COLO668 (cell line): ENCODE data around the gene TMEM164.

Source experiments
- DNase-seq: peaks from one replicate; lab custom pipeline; 2025; ENCODE audit not compliant: unreplicated experiment; lab: John Stamatoyannopoulos, UW

The TMEM164 gene

DNA sequence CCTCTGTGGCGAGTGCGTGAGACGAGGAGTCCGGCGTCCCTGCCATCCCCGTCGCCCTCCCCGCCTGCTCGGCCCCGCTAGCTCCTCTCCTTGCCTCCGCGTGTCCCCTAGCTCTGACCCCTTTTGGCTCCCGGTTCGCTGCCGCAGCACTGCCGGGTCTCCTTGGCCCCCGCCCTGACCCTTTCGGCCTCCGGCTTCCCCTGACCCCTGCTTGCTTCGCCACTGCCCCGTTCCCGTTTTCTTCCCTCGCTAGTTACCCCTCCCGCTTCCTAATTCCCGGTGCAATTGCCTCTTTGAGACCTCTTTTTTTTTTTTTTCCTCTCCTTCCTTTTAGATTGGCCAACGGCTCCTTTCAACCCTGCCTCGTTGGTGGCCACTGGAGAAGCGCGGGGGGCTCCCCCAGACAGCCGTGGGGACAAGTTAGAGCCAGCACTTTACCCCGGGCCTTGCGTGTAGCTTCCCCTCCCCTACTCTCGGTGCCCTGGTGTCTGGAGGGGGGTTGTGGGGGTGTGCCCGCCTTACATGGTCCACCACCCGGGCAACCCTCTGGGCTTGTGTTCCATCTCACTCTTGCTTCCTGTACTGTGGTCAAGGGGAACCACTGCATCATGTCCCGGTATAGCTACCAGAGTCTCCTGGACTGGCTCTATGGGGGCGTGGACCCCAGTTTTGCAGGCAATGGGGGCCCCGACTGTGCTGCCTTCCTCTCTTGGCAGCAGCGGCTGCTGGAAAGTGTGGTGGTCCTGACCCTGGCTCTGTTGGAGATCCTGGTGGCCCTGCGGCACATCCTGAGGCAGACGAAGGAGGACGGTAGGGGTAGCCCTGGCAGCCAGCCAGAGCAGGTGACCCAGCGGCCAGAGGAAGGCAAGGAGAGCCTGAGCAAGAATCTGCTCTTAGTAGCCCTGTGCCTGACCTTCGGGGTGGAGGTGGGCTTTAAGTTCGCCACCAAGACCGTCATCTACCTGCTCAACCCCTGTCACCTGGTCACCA, 548 bp downstream of the TMEM164 start:
- peak; percentile 41 for DNase-seq

GRCh38 chrX:110004215-110004614, 1.3 kb downstream of the TMEM164 start:
- peak; percentile 54 for DNase-seq

DNA sequence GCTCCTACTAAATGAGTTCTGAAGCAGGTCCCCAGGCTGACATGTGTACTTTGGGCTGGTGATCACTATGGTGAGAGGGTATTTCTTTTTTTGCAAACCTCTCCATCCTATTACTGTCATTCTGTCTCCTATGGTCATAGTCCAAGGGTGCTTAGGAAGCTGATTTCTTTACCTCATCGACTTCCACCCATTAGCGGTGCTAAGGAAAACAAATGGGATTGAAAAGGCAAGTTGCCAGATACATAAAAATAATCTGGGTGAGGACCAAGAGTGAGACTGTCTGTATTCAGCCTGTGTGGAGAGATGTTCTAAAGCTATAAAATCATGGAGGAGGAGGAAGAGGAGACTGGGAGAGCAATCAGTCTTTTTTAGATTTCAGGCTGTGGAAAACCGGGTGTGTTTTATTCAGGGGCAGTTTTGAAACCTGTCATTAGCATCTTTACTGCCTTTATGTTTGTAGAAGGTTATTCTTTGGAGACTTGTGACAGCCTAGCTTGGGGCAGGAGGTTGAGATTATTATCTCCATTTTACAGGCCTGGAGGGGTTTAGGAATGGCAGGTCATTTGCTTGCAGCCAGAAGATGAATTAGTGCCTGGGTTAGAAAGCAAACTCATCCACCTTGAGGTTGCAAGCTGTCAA, 1.9 kb downstream of the TMEM164 start:
- DNase-seq, result no peak

DNA sequence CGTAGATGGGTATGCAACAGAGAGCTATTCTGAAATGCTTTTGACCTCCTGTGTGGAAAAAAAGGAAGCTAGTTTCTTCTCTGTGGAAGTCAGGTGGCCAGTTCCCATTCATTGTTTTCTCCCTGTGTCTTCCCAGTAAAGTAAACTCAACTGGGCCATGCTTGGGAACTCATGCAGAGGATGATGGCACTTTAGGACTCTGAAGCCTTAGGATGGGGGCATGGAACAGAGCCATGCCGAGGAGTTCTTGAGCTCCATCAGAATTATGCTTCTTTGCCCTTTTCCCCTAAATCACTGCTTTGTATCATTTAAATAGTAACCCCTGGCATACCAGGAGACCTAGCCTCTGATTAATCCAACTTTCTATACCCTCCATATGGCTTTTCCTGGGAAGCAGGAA, 3.2 kb downstream of the TMEM164 start:
- DNase-seq, result no peak

DNA sequence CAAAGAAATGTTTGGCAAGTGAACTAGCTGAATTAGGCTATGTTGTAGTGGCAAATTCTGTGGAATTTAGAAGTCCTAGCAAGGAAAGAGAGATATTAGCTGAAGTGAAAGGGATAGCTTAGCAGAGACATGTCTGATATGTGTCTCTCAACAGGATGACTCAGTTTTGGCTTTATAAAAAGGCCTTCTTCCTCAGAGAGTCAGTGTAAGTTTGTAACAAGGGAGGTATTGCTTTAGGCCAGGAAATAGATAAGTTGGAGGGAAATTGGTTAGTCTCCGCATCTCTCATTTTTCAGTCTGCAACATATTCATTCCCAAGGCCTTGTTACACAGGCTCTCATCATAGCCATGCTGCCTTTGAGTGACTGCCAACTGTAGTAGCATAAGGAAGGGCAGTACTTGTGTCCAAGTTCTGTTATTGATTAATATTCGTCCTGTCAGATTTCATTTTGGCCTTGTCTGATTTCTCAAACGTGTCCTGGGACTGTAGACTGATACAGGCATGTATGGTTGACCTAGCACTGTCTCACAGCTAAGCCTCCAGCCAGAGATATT, 4.0 kb downstream of the TMEM164 start:
- no peak for DNase-seq

DNA sequence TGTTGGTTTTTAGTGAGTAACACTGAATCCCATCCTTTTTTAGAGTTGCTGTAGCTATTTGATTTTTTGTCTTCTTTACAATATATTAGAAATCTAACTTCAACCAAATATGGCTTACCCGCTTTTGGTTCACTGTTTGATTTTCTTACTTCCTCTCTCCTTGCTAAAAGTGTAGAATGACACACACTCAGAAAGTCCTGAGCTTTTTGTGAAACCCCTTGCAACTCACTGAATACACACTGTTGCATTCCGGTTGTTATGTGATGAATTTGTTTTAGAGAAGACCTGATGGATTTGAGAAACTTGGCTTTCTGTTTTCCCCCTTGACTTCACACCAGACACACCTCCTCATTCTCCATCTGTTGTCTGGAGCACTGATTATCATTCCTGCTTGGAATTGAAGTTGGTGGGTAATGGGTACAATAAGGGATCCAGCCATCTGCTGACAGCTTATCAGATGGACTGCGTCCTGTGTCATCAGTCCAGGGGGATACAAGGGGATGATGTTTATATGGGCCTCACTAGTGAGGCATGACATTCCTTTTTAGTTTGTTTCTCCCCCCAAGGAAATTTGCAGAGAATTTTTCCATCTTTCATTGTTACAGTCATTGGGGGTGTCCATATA, 5.2 kb downstream of the TMEM164 start:
- no peak for DNase-seq

DNA sequence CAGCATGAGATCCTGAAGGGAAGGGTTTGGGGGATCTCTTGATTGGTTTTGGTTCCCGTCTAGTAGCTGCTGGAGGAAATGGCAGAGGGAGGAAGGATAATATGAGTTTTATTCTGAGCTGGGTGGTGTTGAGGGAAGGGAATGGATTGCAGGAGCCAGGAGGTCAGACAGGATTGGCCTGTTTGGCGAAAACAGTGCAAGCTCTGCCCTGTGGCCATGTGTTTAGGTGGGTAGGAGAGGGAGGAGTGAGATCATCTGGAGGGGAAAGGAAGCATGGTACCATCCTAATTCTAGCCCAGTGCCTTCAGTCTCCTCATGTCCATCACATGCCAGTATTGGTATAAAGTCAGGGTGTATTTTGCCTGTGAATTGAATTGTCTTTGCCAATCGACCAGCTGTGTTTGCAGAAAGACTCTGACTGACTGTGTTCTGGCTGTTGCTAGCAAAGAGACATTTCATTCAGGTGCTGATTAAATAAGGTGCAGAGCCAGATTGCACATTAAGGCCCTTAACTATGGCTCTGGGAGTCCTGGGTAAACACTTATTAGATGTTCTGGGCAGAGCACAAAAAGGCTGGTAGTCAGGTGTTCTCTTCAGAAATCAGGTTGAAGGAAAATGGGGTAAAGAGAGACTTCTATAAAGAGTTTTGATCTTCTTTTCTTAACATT, 10.0 kb downstream of the TMEM164 start:
- DNase-seq, result peak; percentile 34

DNA sequence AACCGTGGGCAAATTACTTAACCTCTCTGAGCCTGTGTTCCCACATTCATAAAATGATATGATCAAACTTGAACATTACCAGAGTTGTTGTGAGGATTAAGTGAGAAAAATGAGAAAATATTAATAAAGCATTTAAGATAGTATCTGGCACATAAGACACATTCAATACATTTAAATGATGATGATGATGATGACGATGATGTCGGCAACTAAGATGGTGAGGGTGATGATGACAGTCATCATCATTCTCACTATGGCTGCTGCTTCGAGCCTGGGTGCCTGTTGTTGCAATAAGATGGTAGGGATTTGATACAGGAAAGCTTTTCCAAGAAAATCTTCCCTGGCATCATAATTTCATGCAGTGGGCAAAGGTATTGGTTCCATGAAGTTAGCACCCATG, 11.1 kb downstream of the TMEM164 start:
- DNase-seq, result no peak

DNA sequence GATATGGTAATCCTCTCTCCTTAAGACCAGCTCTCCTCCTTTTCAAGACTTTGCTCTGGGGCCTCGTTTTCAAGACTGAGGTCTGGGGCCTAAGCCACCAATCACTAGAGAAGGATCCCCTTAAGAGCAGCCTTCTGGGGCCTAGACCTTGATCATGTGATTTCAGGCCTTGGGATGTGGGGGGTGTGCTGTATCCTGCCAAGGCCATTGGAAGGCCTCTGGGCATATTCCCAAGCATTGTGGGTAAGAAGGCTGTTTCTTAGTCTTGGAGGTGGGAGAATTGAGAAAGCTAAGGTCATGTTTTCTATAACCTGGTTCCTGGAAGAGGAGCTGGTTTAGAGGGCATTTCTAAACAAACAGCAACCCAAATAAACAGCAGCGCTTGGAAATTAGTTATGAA, 12.1 kb downstream of the TMEM164 start:
- DNase-seq, result no peak

GRCh38 chrX:110015915-110016314, 13.0 kb downstream of the TMEM164 start:
- no peak for DNase-seq

GRCh38 chrX:110020536-110020935, 17.6 kb downstream of the TMEM164 start:
- DNase-seq, result no peak

DNA sequence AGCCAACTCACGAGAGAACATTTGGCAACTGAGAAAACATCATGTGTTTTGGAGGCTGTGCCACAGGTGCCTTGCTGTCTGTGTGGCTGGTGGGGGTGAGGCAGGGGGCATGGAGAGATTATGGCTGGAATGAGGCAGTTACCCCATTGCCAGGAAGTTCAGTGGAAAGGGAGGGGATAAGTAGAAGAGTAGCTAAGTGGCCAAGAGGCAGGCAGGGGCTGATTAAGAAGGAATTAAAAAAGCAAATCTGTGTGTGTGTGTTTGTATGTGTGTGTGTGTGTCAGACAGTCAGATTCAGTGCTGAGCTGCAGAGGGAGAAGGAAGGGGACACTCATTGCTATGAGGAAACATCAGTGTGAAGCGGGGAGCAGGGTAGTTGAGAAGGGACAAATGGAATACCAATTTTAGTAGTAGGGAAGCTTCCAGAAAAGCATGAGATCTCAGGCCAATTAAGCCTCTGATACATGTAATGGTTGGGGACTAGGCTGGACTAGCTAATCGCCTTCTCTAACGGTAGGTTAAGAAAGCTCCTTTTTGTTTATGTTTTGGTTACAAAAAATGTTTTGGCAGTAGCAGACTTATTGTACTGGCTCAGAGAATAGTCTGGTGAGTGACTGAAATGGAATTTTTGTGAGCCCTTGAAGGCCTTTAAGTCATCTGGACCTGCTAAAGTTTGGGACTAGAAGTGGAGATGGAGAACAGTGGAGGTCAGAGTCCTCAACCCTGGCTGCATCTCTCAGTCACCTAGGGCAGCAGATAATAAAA, 18.5 kb downstream of the TMEM164 start:
- no peak for DNase-seq

GRCh38 chrX:110022599-110023448, 19.9 kb downstream of the TMEM164 start:
- no peak for DNase-seq

DNA sequence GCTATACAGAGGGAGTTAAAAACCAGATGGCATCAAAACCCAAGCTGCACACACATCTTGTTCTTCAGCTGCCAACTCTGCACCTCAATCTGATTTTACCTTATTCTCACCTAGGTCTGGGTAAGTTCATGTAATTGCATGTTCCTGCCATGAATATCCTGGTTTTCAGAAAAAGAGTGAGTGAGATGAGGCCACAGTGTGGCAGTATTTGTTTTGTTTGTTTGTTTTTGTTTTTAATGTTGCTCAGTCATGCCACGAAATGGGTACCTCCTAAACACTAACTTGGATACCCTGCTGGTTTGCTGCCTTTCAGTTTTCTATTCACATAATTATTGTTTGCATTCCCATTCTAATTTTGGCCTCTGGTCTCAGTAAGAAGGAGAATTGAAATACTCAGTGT, 22.5 kb downstream of the TMEM164 start:
- DNase-seq, result no peak

GRCh38 chrX:110026099-110026844, 23.4 kb downstream of the TMEM164 start:
- DNase-seq, result no peak

DNA sequence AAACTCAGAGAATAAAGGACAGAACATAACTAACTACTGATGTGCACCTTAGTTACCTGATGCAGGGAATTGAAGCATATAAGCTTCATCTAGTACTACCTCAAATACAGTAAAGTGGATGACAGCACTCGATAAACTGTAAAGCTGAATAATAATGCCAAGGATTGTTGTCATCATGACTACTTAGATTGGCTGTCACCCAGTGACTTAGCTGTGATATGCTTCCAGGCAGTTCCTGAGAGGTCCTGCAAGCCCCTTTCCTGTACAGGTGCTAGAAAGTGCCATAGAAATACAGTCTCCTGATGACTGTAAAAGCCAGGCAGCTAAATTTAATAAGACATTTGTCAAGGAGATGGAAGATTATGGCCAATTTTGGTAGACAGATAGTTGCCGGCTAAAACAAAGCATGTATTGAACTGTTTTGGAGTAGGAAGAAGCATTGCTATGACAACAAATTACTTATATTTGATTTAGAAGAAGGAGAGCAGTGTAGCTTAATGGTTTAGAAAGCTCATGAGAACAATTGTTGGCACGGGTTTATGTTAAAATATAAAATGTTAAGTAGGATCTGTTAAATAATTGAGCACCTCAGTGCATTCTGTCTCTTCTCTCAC, 29.7 kb downstream of the TMEM164 start:
- no peak for DNase-seq

- DNase-seq, result no peak
These were observed 31.1 kb downstream of the TMEM164 start for GRCh38 chrX:110034036-110034435.
